HG03196 (cell line): ENCODE data around the gene TEX9.
"Not testable (repeated sequence)": the region's sequence is repeated elsewhere in the genome, so short reads cannot be mapped to it uniquely, and the experiment has no call there.

Experiments used
- ATAC-seq: cut with Tn5 transposase; IDR thresholded peaks from one replicate; pipeline ENCODE4 v1.9.1; 2021; ENCODE audit not compliant: unreplicated experiment

TEX9 gene

DNA sequence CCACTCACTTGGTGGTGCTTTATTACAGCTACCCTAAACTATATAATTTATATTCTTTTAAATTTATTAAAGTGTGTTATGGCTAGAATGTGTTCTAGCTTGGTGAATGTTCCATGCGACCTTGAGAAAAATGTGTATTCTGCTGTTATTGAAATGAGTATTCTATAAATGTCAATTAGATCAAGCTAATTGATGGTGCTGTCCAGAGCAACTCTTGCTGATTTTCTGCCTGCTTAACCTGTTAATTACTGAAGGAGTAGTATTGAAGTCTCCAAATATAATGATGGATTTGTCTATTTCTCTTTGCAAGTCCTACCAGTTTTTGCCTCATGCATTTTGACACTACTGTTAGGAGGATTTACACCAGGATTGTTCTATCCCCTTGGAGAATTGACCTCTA lies 3.2 kb upstream of the TEX9 start:
- ATAC-seq, result no peak

GRCh38 chr15:56366211-56366610 lies 985 bp downstream of the TEX9 start:
- no peak for ATAC-seq

GRCh38 chr15:56367156-56367555 lies 1.9 kb downstream of the TEX9 start:
- ATAC-seq, result no peak

DNA sequence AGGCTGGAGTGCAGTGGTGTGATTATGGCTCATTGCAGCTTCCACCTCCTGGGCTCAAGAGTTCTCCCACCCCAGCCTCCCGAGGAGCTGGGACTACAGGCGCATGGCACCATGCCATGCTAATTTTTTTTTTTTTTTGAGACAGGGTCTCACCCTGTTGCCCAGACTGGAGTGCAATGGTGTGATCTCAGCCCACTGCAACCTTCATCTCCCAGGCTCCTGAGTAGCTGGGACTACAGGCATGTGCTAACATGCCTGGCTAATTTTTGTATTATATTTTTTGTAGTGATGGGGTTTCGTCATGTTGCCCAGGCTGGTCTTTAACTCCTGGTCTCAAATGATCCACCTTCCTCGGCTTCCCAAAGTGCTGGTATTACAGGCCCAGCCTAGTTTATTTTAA lies 4.0 kb downstream of the TEX9 start:
- no peak for ATAC-seq

- peak; percentile 76 for ATAC-seq
These were observed 6.4 kb downstream of the TEX9 start for GRCh38 chr15:56371495-56372147.

DNA sequence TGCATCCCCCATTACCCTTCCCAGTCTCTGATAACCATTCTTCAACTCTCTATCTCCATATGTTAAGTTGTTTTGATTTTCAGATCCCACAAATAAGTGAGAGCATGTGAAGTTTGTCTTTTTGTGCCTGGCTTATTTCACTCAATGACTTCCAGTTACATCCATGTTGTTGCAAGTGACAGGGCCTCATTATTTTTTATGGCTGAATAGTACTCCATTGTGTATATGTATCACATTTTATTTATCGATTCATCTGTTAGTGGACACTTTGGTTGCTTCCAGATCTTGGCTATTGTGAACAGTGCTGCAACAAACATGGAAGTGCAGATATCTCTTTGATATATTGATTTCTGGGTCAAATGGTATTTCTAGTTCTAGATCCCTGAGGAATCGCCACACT lies 9.5 kb downstream of the TEX9 start:
- ATAC-seq, result not testable (repeated sequence)

GRCh38 chr15:56377822-56378221 lies 12.6 kb downstream of the TEX9 start:
- ATAC-seq, result not testable (repeated sequence)

GRCh38 chr15:56383010-56383409 lies 17.8 kb downstream of the TEX9 start:
- no peak for ATAC-seq

DNA sequence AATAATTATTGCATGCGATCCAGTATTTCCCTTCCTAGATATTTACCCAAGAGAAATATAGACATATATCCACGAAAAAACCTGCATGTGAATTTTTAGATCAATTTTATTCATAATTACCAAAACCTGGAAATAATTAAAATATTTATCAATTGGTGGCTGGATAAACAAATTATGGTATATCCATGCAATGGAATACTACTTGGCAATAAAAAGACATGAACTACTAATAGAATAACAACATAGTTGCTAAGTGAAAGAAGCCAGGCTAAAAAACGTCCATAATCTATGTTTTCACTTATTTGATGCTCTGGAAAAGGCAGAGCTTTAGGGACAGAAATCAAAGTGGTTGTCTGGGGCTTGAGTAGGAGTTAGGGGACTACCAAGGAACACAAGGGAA lies 20.7 kb downstream of the TEX9 start:
- no peak for ATAC-seq

GRCh38 chr15:56390739-56391267 lies 25.6 kb downstream of the TEX9 start:
- ATAC-seq, result no peak

DNA sequence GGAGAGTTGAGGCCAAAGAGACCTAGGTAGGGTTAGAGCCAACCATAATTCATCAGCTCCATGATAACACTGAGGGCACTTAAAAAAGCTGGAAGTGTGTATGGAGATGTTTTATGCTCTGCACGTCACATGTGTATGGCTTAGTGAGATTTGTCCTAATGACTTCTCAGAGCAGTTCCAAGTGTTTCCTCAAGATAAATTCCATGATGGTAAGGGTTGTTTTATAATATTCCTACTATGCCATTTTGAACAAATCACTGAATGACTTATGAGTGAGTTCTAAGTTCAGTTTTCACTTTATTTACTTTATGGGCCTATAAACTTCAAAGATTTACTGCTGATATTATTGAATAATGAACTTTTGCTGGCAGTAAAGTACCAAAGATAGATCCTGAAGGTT lies 28.1 kb downstream of the TEX9 start:
- no peak for ATAC-seq

DNA sequence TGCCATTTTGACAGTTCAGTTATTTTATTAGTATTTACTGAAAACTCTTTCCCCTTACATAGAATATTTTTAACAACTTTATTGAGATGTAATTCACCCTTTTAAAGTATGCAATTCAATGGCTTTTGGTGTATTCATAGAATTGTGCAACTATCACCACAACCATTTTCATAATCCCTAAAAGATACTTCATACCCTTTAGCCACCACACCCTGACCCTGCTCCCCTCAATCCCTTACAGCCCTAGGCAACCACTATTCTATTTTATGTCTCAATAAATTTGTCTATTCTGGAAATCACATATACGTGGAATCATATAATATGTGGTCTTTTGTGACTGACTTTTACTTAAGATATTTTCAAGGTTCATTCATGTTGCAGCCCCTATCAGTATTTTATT lies 29.7 kb downstream of the TEX9 start:
- no peak for ATAC-seq

- not testable (repeated sequence) for ATAC-seq
These were observed 32.1 kb downstream of the TEX9 start for GRCh38 chr15:56397325-56397724.

GRCh38 chr15:56399209-56399608 lies 34.0 kb downstream of the TEX9 start:
- not testable (repeated sequence) for ATAC-seq

DNA sequence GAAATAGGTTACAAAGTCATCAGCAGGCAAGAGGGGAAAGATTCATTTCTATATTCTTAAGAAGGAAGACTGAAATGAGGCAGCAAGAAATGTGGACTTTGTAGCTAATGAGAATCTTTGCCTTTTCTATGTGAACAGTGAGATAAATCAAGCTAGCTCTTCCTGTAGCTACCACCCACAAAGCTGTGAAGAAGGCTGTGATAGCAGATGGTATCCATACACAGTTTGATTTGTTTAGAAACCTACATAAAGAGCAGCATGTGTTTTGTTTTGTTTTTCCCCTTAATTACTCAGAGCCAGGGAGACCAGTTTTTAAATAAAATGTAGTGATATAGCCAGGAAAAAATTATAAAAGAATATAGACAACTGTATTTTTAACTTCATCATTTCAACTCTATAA lies 45.5 kb downstream of the TEX9 start:
- no peak for ATAC-seq

- no peak for ATAC-seq
These were observed 46.0 kb downstream of the TEX9 start for GRCh38 chr15:56411122-56411749.

GRCh38 chr15:56413114-56413733 lies 48.0 kb downstream of the TEX9 start:
- ATAC-seq, result not testable (repeated sequence)

GRCh38 chr15:56425276-56425675 lies 60.0 kb downstream of the TEX9 start:
- ATAC-seq, result no peak

GRCh38 chr15:56425976-56426375 lies 60.8 kb downstream of the TEX9 start:
- no peak for ATAC-seq

- no peak for ATAC-seq
These were observed 63.7 kb downstream of the TEX9 start for GRCh38 chr15:56428821-56429458.

- no peak for ATAC-seq
These were observed 67.1 kb downstream of the TEX9 start for GRCh38 chr15:56432304-56432703.
